NOMO-1 (cell line): ENCODE results near the gene GREM2.

ENCODE experiments used
- DNase-seq, 2 experiments: peaks; one replicate each; lab custom pipeline; 2025; ENCODE audit not compliant: unreplicated experiment in 2 of 2; lab: John Stamatoyannopoulos, UW

Gene GREM2

GRCh38 chr1:240611228-240611618 is 732 bp downstream of the GREM2 start:
- no peak for DNase-seq

- DNase-seq = no peak
Measured at GRCh38 chr1:240610636-240611035, 1.3 kb downstream of the GREM2 start.

GRCh38 chr1:240609527-240610060 is 2.4 kb downstream of the GREM2 start:
- no peak for DNase-seq

- DNase-seq = no peak
Measured at GRCh38 chr1:240608707-240609106, 3.2 kb downstream of the GREM2 start.

- no peak for DNase-seq
Measured at GRCh38 chr1:240607006-240607405, 4.9 kb downstream of the GREM2 start.

- no peak for DNase-seq
Measured at GRCh38 chr1:240602189-240602588, 9.8 kb downstream of the GREM2 start.

- no peak for DNase-seq
Measured at GRCh38 chr1:240599830-240600229, 12.1 kb downstream of the GREM2 start.

- no peak for DNase-seq
Measured at GRCh38 chr1:240599299-240599698, 12.7 kb downstream of the GREM2 start.

- no peak for DNase-seq
Measured at GRCh38 chr1:240598216-240599001, 13.5 kb downstream of the GREM2 start.

- no peak for DNase-seq
Measured at GRCh38 chr1:240597153-240597745, 14.7 kb downstream of the GREM2 start.

GRCh38 chr1:240595476-240595875 is 16.5 kb downstream of the GREM2 start:
- no peak for DNase-seq

- no peak for DNase-seq
Measured at GRCh38 chr1:240591564-240591963, 20.4 kb downstream of the GREM2 start.

- no peak for DNase-seq
Measured at GRCh38 chr1:240591078-240591477, 20.9 kb downstream of the GREM2 start.

GRCh38 chr1:240589585-240590110 is 22.3 kb downstream of the GREM2 start:
- DNase-seq = no peak

GRCh38 chr1:240586006-240586405 is 25.9 kb downstream of the GREM2 start:
- no peak for DNase-seq

- DNase-seq = no peak
Measured at GRCh38 chr1:240582953-240583352, 29.0 kb downstream of the GREM2 start.

GRCh38 chr1:240579511-240579910 is 32.4 kb downstream of the GREM2 start:
- no peak for DNase-seq

- DNase-seq = no peak
Measured at GRCh38 chr1:240577095-240577494, 34.9 kb downstream of the GREM2 start.

GRCh38 chr1:240575981-240576662 is 35.8 kb downstream of the GREM2 start:
- DNase-seq = peak in 1 of 2 experiments; percentile 22

GRCh38 chr1:240572328-240572727 is 39.6 kb downstream of the GREM2 start:
- DNase-seq = no peak

- DNase-seq = no peak
Measured at GRCh38 chr1:240571782-240572181, 40.2 kb downstream of the GREM2 start.
